GM19463 (cell line): Measurements from ENCODE around the gene IQGAP3.
A peak's percentile ranks its signal among the peaks of the same experiment; 100 is the strongest.

Experiments
- ATAC-seq: cut with Tn5 transposase; IDR thresholded peaks from one replicate; pipeline ENCODE4 v1.9.1; 2021; ENCODE audit warnings: mild to moderate bottlenecking, moderate library complexity; ENCODE audit not compliant: unreplicated experiment

Gene IQGAP3

GRCh38 chr1:156516821-156517220 lies 55.5 kb downstream of the IQGAP3 start:
- ATAC-seq: no peak

- no peak for ATAC-seq
Observed at GRCh38 chr1:156515956-156516355, 56.4 kb downstream of the IQGAP3 start.

GRCh38 chr1:156513185-156513584 lies 59.2 kb downstream of the IQGAP3 start:
- ATAC-seq: no peak

GRCh38 chr1:156511644-156512043 lies 60.7 kb downstream of the IQGAP3 start:
- ATAC-seq: no peak

- no peak for ATAC-seq
Observed at GRCh38 chr1:156510709-156511108, 61.7 kb downstream of the IQGAP3 start.

GRCh38 chr1:156509424-156510034 lies 62.8 kb downstream of the IQGAP3 start:
- no peak for ATAC-seq

GRCh38 chr1:156508955-156509234 lies 63.5 kb downstream of the IQGAP3 start:
- ATAC-seq: no peak

GRCh38 chr1:156508205-156508954 lies 64.0 kb downstream of the IQGAP3 start:
- no peak for ATAC-seq

- no peak for ATAC-seq
Observed at GRCh38 chr1:156506450-156506849, 65.9 kb downstream of the IQGAP3 start.

GRCh38 chr1:156505679-156506298 lies 66.6 kb downstream of the IQGAP3 start:
- no peak for ATAC-seq

- ATAC-seq: peak; percentile 37
Observed at GRCh38 chr1:156504821-156505678, 67.3 kb downstream of the IQGAP3 start.

- no peak for ATAC-seq
Observed at GRCh38 chr1:156504438-156504813, 67.9 kb downstream of the IQGAP3 start.

- no peak for ATAC-seq
Observed at GRCh38 chr1:156503698-156504437, 68.5 kb downstream of the IQGAP3 start.

GRCh38 chr1:156502894-156503697 lies 69.3 kb downstream of the IQGAP3 start:
- ATAC-seq: no peak

- no peak for ATAC-seq
Observed at GRCh38 chr1:156502391-156502893, 69.9 kb downstream of the IQGAP3 start.

GRCh38 chr1:156500793-156501506 lies 71.4 kb downstream of the IQGAP3 start:
- peak; percentile 49 for ATAC-seq

GRCh38 chr1:156500543-156500792 lies 71.9 kb downstream of the IQGAP3 start, which contains the start of gene MEF2D:
Gene MEF2D, minus strand, starts transcription at chr1:156500775. Its CDS starts 17,483 bp downstream, at chr1:156483292.
- ATAC-seq: no peak

- ATAC-seq: no peak
Observed at GRCh38 chr1:156499842-156500542, 72.4 kb downstream of the IQGAP3 start.
